Uterus (tissue), 4 donors: Measurements from ENCODE around the gene MT1H. TPM values are rescaled to one million over a fixed set of nuclear protein-coding genes. Genes with fewer than 3 reads are reported as not detected.

ENCODE experiments used
- DNase-seq, 2 donors: peaks; one replicate each; pipeline ENCODE4 v3.0.0-alpha.2; 2019 to 2020
- H3K27ac ChIP-seq, 2 donors: fragments of 200-600 bp; sonication (generic); 1 replicate in 1 of 2; 2 replicates in 1 of 2; pipeline ENCODE4 v1.5.1; 2016 to 2018
- H3K27me3 ChIP-seq, 2 donors: fragments of 200-600 bp; sonication (generic); one replicate each; pipeline ENCODE4 v1.5.1; 2018 to 2019; ENCODE audit warnings: control low read depth in 1 of 2
- H3K36me3 ChIP-seq, 2 donors: fragments of 200-600 bp; sonication (generic); one replicate each; pipeline ENCODE4 v1.5.1; 2019; ENCODE audit warnings: control low read depth in 1 of 2
- H3K4me1 ChIP-seq, 2 donors: fragments of 200-600 bp; sonication (generic); one replicate each; pipeline ENCODE4 v1.5.1; 2018 to 2019; ENCODE audit warnings: control low read depth in 1 of 2
- H3K4me3 ChIP-seq, 2 donors: fragments of 200-600 bp; sonication (generic); 1 replicate in 1 of 2; 2 replicates in 1 of 2; pipeline ENCODE4 v1.5.1; 2018 to 2019; ENCODE audit warnings: mild to moderate bottlenecking in 1 of 2
- H3K9me3 ChIP-seq, 2 donors: fragments of 200-600 bp; sonication (generic); one replicate each; pipeline ENCODE4 v1.5.1; 2019; ENCODE audit warnings: control low read depth in 1 of 2
- CTCF ChIP-seq, 4 experiments: fragments of 200-600 bp in 2 of 4; fragments of 450-650 bp in 2 of 4; sonication (generic) in 2 of 4; IDR thresholded peaks; one replicate each; pipeline ENCODE4 v1.5.1; 2016 to 2019; ENCODE audit warnings: antibody characterized with exemption in 4 of 4, mild to moderate bottlenecking in 2 of 4, moderate library complexity in 1 of 4
- POLR2A ChIP-seq, 2 donors: fragments of 450-650 bp; IDR thresholded peaks; one replicate each; pipeline ENCODE4 v1.6.1; 2016; ENCODE audit warnings: antibody characterized with exemption in 2 of 2, mild to moderate bottlenecking in 1 of 2, moderate library complexity in 1 of 2
- intact Hi-C: fragments of 100-400 bp; cut with DNase I; formaldehyde crosslinking; loops from one replicate; pipeline ENCODE4 v1.15.1; 2023; ENCODE audit warnings: low total_unique reads
- total RNA-seq, 4 donors: library from RNA; depleted of rRNA in 3 of 4; stranded (reverse); fragments of >200 nt in 3 of 4; gene quantifications; one replicate each; pipeline versions ENCODE4 v1.1.0 to v1.2.4, GENCODE V29; 2014 to 2023
- donor health status: DM: yes; HTN: yes; CAD: no.

Gene MT1H
- total RNA-seq, 4 donors from 2014 or later = not detected

- H3K4me1 ChIP-seq = no peaks in the 10 kb centered on the region
- no peak for DNase-seq
- TF ChIP-seq CTCF (IDR thresholded peaks at IDR 0.05) = no peak
- TF ChIP-seq POLR2A (IDR thresholded peaks at IDR 0.05) = no peak
- H3K27ac ChIP-seq = no peak overlapping the region
- H3K27me3 ChIP-seq = peaks cover 0 to 6% of the 10 kb centered on the region in 2 donors
- H3K36me3 ChIP-seq = no peaks in the 10 kb centered on the region
- H3K9me3 ChIP-seq = no peaks in the 10 kb centered on the region
- intact Hi-C loops = no loop called here
- no peak overlapping the region for H3K4me3 ChIP-seq
Observed at GRCh38 chr16:56641166-56641565, 28.4 kb upstream of the MT1H start.

GRCh38 chr16:56643080-56643778 lies 26.4 kb upstream of the MT1H start:
- peak overlapping the region; percentile 22 to 26 for H3K4me3 ChIP-seq
- H3K4me1 ChIP-seq = no peaks in the 10 kb centered on the region
- intact Hi-C loops = no loop called here

GRCh38 chr16:56643833-56644232 lies 25.8 kb upstream of the MT1H start:
- Histone ChIP-seq H3K4me1 (no peaks in the 10 kb centered on the region), H3K4me3 (peak overlapping the region in 1 of 2 donors; percentile 26), H3K36me3 (no peaks in the 10 kb centered on the region), H3K9me3 (no peaks in the 10 kb centered on the region), H3K27me3 (peaks cover 1 to 3% of the 10 kb centered on the region in 2 donors), H3K27ac (no peak overlapping the region)
- intact Hi-C loops = no loop called here
- no peak for DNase-seq
- no peak for TF ChIP-seq CTCF (IDR thresholded peaks at IDR 0.05)
- no peak for TF ChIP-seq POLR2A (IDR thresholded peaks at IDR 0.05)

More at GRCh38 chr16:56643080-56643778, 26.4 kb upstream of the MT1H start:
- TF ChIP-seq POLR2A (IDR thresholded peaks at IDR 0.05) (no peak), CTCF (IDR thresholded peaks at IDR 0.05) (peak; percentile 23 to 40 (median 33))
- no peak overlapping the region for H3K27ac ChIP-seq
- no peaks in the 10 kb centered on the region for H3K9me3 ChIP-seq
- DNase-seq = peak; percentile 36 to 58
- H3K27me3 ChIP-seq = peaks cover 3% of the 10 kb centered on the region in 2 donors
- H3K36me3 ChIP-seq = no peaks in the 10 kb centered on the region

GRCh38 chr16:56645311-56645710 lies 24.3 kb upstream of the MT1H start:
- intact Hi-C loops = no loop called here
- no peak for DNase-seq
- H3K9me3 ChIP-seq = no peaks in the 10 kb centered on the region
- no peaks in the 10 kb centered on the region for H3K36me3 ChIP-seq
- no peak overlapping the region for H3K27ac ChIP-seq
- peaks cover 0 to 3% of the 10 kb centered on the region in 2 donors for H3K27me3 ChIP-seq
- no peak overlapping the region for H3K4me3 ChIP-seq
- H3K4me1 ChIP-seq = no peaks in the 10 kb centered on the region
- no peak for TF ChIP-seq CTCF (IDR thresholded peaks at IDR 0.05)
- TF ChIP-seq POLR2A (IDR thresholded peaks at IDR 0.05) = no peak

- no peak for TF ChIP-seq CTCF (IDR thresholded peaks at IDR 0.05)
- intact Hi-C loops = no loop called here
- no peak for DNase-seq
- H3K9me3 ChIP-seq = no peaks in the 10 kb centered on the region
- H3K4me1 ChIP-seq = no peaks in the 10 kb centered on the region
- no peak overlapping the region for H3K27ac ChIP-seq
- no peak overlapping the region for H3K4me3 ChIP-seq
- H3K36me3 ChIP-seq = no peaks in the 10 kb centered on the region
- peaks cover 0 to 3% of the 10 kb centered on the region in 2 donors for H3K27me3 ChIP-seq
Observed at GRCh38 chr16:56645838-56646237, 23.8 kb upstream of the MT1H start.
